Caco-2 (cell line): ENCODE measurements around the gene PURA. TPM values are rescaled to one million over a fixed set of nuclear protein-coding genes. Genes with fewer than 3 reads are reported as not detected.

Experiments used
- BruUV-seq: library from RNA; stranded (reverse); fragments of 400-500 nt; replicated peaks from 2 replicates; lab custom pipeline; 2021; lab: Mats Ljungman, UMichigan
- CTCF ChIA-PET: fragments of 300-600 bp; sonication (Branson Sonifier 250); formaldehyde crosslinking; loops from one replicate; lab custom pipeline; 2022; ENCODE audit warnings: antibody characterized with exemption; lab: Charles Lee
- POLR2A ChIA-PET: fragments of 300-600 bp; sonication (Branson Sonifier 250); formaldehyde crosslinking; loops from one replicate; lab custom pipeline; 2022; ENCODE audit warnings: antibody characterized with exemption; lab: Charles Lee
- DNase-seq, 2 experiments: peaks; one replicate each; pipeline versions ENCODE4 v3.0.0 to v3.0.0-alpha.2; 2020 to 2022
- H3K27me3 ChIP-seq: replicated peaks from 2 replicates; pipeline ENCODE4 v1.6.0; 2011; ENCODE audit warnings: low read length; ENCODE audit not compliant: control insufficient read depth, insufficient read depth
- H3K36me3 ChIP-seq: 2 replicates; pipeline ENCODE4 v1.5.1; 2011; ENCODE audit warnings: low read length; ENCODE audit not compliant: control insufficient read depth, insufficient read depth
- H3K4me1 ChIP-seq: fragments of 250-450 bp; sonication (Bioruptor Pico); 2 replicates; pipeline ENCODE4 v1.5.1; 2020; ENCODE audit warnings: mild to moderate bottlenecking
- H3K4me3 ChIP-seq: 2 replicates; pipeline ENCODE4 v1.5.1; 2011; ENCODE audit warnings: low read depth, mild to moderate bottlenecking, control low read depth, low read length
- H3K9me3 ChIP-seq: fragments of 250-450 bp; sonication (Bioruptor Pico); 2 replicates; pipeline ENCODE4 v1.5.1; 2020; ENCODE audit warnings: mild to moderate bottlenecking, moderate library complexity
- H3K27ac Mint-ChIP-seq: one replicate; pipeline ENCODE4 v1.8.0; 2022; ENCODE audit warnings: mixed read lengths; ENCODE audit not compliant: unreplicated experiment
- H3K27me3 Mint-ChIP-seq: one replicate; pipeline ENCODE4 v1.8.0; 2022; ENCODE audit warnings: mixed read lengths; ENCODE audit not compliant: insufficient read depth, unreplicated experiment
- H3K36me3 Mint-ChIP-seq: one replicate; pipeline ENCODE4 v1.8.0; 2022; ENCODE audit warnings: mild to moderate bottlenecking, mixed read lengths; ENCODE audit not compliant: insufficient read depth, unreplicated experiment
- H3K4me1 Mint-ChIP-seq: one replicate; pipeline ENCODE4 v1.8.0; 2022; ENCODE audit warnings: low read depth, mixed read lengths; ENCODE audit not compliant: unreplicated experiment
- H3K4me3 Mint-ChIP-seq: one replicate; pipeline ENCODE4 v1.8.0; 2022; ENCODE audit warnings: mild to moderate bottlenecking, moderate library complexity, mixed read lengths; ENCODE audit not compliant: unreplicated experiment
- H3K9me3 Mint-ChIP-seq: one replicate; pipeline ENCODE4 v1.8.0; 2022; ENCODE audit warnings: mixed read lengths; ENCODE audit not compliant: unreplicated experiment
- CTCF ChIP-seq, 2 experiments: fragments of 200-600 bp in 1 of 2; IDR thresholded peaks; 1 replicate in 1 of 2; 2 replicates in 1 of 2; pipeline versions ENCODE4 v1.5.1 to v1.8.0; 2011 to 2022; ENCODE audit warnings: antibody characterized with exemption in 1 of 2, control low read depth in 1 of 2, inconsistent platforms in 1 of 2, low read depth in 1 of 2, low read length in 1 of 2, mild to moderate bottlenecking in 1 of 2, moderate library complexity in 1 of 2; ENCODE audit not compliant: insufficient read depth in 1 of 2, severe bottlenecking in 1 of 2, unreplicated experiment in 1 of 2
- intact Hi-C: fragments of 100-400 bp; cut with micrococcal nuclease; formaldehyde crosslinking; loops from one replicate; pipeline ENCODE4 v1.10.0; 2022; ENCODE audit not compliant: unreplicated experiment
- total RNA-seq: library from RNA; stranded (reverse); gene quantifications from 2 replicates; pipeline ENCODE4 v1.2.3, GENCODE V29; 2022

The PURA gene
- total RNA-seq, 1 experiment from 2014 or later: 14.5 TPM

DNA sequence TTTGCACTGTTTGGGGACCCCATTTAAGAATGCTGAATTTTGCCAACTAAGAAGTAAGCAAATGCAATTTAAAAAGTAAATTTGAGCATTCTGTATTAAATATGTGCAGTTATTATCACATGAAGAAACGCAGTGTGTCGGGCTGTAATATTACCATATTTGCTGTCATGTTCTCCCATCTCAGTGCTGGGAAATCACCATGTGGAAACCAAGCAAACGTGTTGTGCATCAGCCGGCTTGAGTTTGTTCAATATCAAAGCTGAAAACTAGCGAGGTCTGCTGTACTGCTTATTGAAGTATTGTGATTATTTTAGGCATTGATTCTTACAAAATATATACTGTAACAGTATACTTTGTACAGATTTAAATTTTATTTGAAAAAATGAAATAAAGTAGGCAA is 14.5 kb downstream of the PURA start:
- intact Hi-C loops: no loop called here
- Histone ChIP-seq H3K9me3 (no peaks in the 10 kb centered on the region), H3K27me3 (no peaks in the 10 kb centered on the region), H3K4me1 (no peaks in the 10 kb centered on the region), H3K36me3 (no peaks in the 10 kb centered on the region), H3K4me3 (no peak overlapping the region)
- Mint-ChIP-seq H3K4me1 (no peaks in the 10 kb centered on the region), H3K36me3 (no peaks in the 10 kb centered on the region), H3K27ac (no peak overlapping the region), H3K4me3 (no peak overlapping the region), H3K27me3 (no peaks in the 10 kb centered on the region), H3K9me3 (no peaks in the 10 kb centered on the region)
- no TSS peak for BruUV-seq
- no peak for TF ChIP-seq CTCF (IDR thresholded peaks at IDR 0.05; ENCODE audit: insufficient read depth in 1 of 2, low read depth in 1 of 2, low read length in 1 of 2, severe bottlenecking in 1 of 2, unreplicated experiment in 1 of 2)
- POLR2A ChIA-PET: no interaction called here
- no peak for DNase-seq
- CTCF ChIA-PET: no interaction called here

- Histone ChIP-seq H3K27me3 (no peaks in the 10 kb centered on the region), H3K4me1 (no peaks in the 10 kb centered on the region), H3K4me3 (no peak overlapping the region), H3K9me3 (no peaks in the 10 kb centered on the region), H3K36me3 (no peaks in the 10 kb centered on the region)
- Mint-ChIP-seq H3K27ac (no peak overlapping the region), H3K36me3 (no peaks in the 10 kb centered on the region), H3K4me3 (no peak overlapping the region), H3K9me3 (no peaks in the 10 kb centered on the region), H3K27me3 (no peaks in the 10 kb centered on the region), H3K4me1 (no peaks in the 10 kb centered on the region)
- intact Hi-C loops: no loop called here
- ChIA-PET CTCF (interaction anchor here (0.9 kb wide), 1 partner anchor 355 kb away, joined by 3 read pairs; no protein-coding TSS in a partner anchor), POLR2A (no interaction called here)
- no peak for TF ChIP-seq CTCF (IDR thresholded peaks at IDR 0.05; ENCODE audit: insufficient read depth in 1 of 2, low read depth in 1 of 2, low read length in 1 of 2, severe bottlenecking in 1 of 2, unreplicated experiment in 1 of 2)
- no peak for DNase-seq
- no TSS peak for BruUV-seq
These were observed 17.2 kb downstream of the PURA start for GRCh38 chr5:140130949-140131733.

- POLR2A ChIA-PET: no interaction called here
- H3K27ac Mint-ChIP-seq: no peak overlapping the region
- no peaks in the 10 kb centered on the region for H3K27me3 Mint-ChIP-seq
These were observed 18.1 kb downstream of the PURA start for GRCh38 chr5:140131967-140132409.

More at GRCh38 chr5:140131967-140132409, 18.1 kb downstream of the PURA start:
- no peaks in the 10 kb centered on the region for H3K27me3 ChIP-seq
- H3K4me1 ChIP-seq: no peaks in the 10 kb centered on the region
- Mint-ChIP-seq H3K4me1 (no peaks in the 10 kb centered on the region), H3K4me3 (no peak overlapping the region), H3K36me3 (no peaks in the 10 kb centered on the region), H3K9me3 (no peaks in the 10 kb centered on the region)
- H3K36me3 ChIP-seq: no peaks in the 10 kb centered on the region
- DNase-seq: no peak
- BruUV-seq: no TSS peak
- H3K9me3 ChIP-seq: no peaks in the 10 kb centered on the region
- intact Hi-C loops: no loop called here
- no peak for TF ChIP-seq CTCF (IDR thresholded peaks at IDR 0.05; ENCODE audit: insufficient read depth in 1 of 2, low read depth in 1 of 2, low read length in 1 of 2, severe bottlenecking in 1 of 2, unreplicated experiment in 1 of 2)
- H3K4me3 ChIP-seq: no peak overlapping the region
- CTCF ChIA-PET: interaction anchor here (0.9 kb wide), 1 partner anchor 356 kb away, joined by 3 read pairs; no protein-coding TSS in a partner anchor
